KOPT-K1 (cell line): ENCODE data around the gene SMIM5.
A peak's percentile ranks its signal among the peaks of the same experiment; 100 is the strongest.

Experiments used
- H3K27ac ChIP-seq: fragments of 200-600 bp; sonication (generic); 2 replicates; pipeline ENCODE4 v1.5.1; 2016; ENCODE audit warnings: antibody characterized with exemption, mild to moderate bottlenecking, low read depth, low read length; ENCODE audit not compliant: poor library complexity, severe bottlenecking
- H3K36me3 ChIP-seq: fragments of 200-600 bp; sonication (generic); 2 replicates; pipeline ENCODE4 v1.5.1; 2017; ENCODE audit warnings: antibody characterized with exemption, mild to moderate bottlenecking, low read length, moderate library complexity; ENCODE audit not compliant: insufficient read depth
- H3K9me3 ChIP-seq: fragments of 200-600 bp; sonication (generic); 2 replicates; pipeline ENCODE4 v1.5.1; 2017; ENCODE audit warnings: antibody characterized with exemption, low read length, mild to moderate bottlenecking; ENCODE audit not compliant: insufficient read depth, poor library complexity, severe bottlenecking

Gene SMIM5

GRCh38 chr17:75673487-75673886 is 40.3 kb downstream of the SMIM5 start:
- Histone ChIP-seq H3K9me3 (no peaks in the 10 kb centered on the region), H3K27ac (no peak overlapping the region), H3K36me3 (peaks cover 90% of the 10 kb centered on the region)

GRCh38 chr17:75676461-75676860 is 43.2 kb downstream of the SMIM5 start:
- H3K9me3 ChIP-seq: no peaks in the 10 kb centered on the region
- H3K27ac ChIP-seq: no peak overlapping the region
- peaks cover 90% of the 10 kb centered on the region for H3K36me3 ChIP-seq

- Histone ChIP-seq H3K36me3 (peaks cover 81% of the 10 kb centered on the region), H3K27ac (no peak overlapping the region), H3K9me3 (no peaks in the 10 kb centered on the region)
These were observed 46.5 kb downstream of the SMIM5 start for GRCh38 chr17:75679706-75680211.

GRCh38 chr17:75680431-75680830 is 47.2 kb downstream of the SMIM5 start:
- H3K27ac ChIP-seq: no peak overlapping the region
- no peaks in the 10 kb centered on the region for H3K9me3 ChIP-seq
- H3K36me3 ChIP-seq: peaks cover 84% of the 10 kb centered on the region

- Histone ChIP-seq H3K36me3 (peaks cover 79% of the 10 kb centered on the region), H3K27ac (no peak overlapping the region), H3K9me3 (no peaks in the 10 kb centered on the region)
These were observed 48.1 kb downstream of the SMIM5 start for GRCh38 chr17:75681289-75681688.

GRCh38 chr17:75683583-75683982 is 50.3 kb downstream of the SMIM5 start:
- Histone ChIP-seq H3K36me3 (peaks cover 67% of the 10 kb centered on the region), H3K9me3 (no peaks in the 10 kb centered on the region), H3K27ac (no peak overlapping the region)

DNA sequence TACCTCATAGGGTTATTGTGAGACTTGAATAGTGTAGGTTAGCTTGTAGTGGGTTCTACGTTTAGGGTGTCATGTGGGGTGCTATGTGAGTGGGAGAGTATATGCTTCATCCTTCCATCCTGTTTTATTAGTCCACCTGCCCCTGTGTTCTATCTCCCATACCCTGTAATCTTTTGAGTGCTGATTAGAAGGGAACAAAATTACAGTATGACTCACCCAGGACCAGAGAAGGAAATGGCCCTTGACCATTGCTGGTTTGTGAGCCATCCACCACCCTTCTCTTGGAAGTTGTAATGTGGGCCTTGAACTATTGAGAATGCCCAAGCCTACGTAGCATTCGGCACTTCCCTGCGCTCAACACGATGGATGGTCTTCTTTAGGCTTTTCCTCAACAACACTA is 51.0 kb downstream of the SMIM5 start:
- Histone ChIP-seq H3K36me3 (peaks cover 60% of the 10 kb centered on the region), H3K9me3 (no peaks in the 10 kb centered on the region), H3K27ac (no peak overlapping the region)

GRCh38 chr17:75684924-75685323 is 51.7 kb downstream of the SMIM5 start:
- Histone ChIP-seq H3K9me3 (no peaks in the 10 kb centered on the region), H3K27ac (no peak overlapping the region), H3K36me3 (peaks cover 53% of the 10 kb centered on the region)

- H3K9me3 ChIP-seq: no peaks in the 10 kb centered on the region
- H3K27ac ChIP-seq: no peak overlapping the region
- peaks cover 52% of the 10 kb centered on the region for H3K36me3 ChIP-seq
These were observed 52.3 kb downstream of the SMIM5 start for GRCh38 chr17:75685499-75685898.

DNA sequence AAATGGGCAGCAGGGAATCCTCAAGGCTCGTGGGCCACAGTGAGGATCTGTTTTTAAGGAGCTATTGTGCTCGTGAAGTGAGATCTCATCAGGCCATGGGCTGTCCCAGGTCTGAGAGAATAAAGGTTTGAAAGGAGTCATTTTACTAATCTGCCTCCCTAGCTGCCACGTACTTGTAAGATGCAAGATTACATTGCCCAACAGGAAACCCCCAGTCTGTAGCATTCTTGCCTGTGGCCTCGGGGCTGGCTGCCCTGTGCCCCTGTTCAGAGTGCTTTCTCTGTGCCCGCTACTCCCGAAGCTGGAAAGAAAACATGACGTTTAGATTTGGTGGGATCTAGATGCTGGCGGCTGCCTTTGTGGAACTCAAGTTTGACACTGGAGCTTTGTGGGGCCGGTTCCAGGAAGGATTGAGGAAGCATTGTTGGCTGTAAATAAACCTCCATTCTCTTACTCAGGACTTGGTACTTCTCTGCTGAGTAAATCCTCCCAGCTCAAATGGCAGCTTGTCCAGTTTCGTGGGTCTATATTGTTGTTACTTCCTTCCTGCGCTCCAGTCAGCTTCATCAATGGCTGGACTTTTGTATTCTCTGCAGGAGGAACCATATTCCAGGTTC is 55.1 kb downstream of the SMIM5 start:
- H3K27ac ChIP-seq: peak overlapping the region; percentile 81
- peaks cover 61% of the 10 kb centered on the region for H3K36me3 ChIP-seq
- H3K9me3 ChIP-seq: no peaks in the 10 kb centered on the region

DNA sequence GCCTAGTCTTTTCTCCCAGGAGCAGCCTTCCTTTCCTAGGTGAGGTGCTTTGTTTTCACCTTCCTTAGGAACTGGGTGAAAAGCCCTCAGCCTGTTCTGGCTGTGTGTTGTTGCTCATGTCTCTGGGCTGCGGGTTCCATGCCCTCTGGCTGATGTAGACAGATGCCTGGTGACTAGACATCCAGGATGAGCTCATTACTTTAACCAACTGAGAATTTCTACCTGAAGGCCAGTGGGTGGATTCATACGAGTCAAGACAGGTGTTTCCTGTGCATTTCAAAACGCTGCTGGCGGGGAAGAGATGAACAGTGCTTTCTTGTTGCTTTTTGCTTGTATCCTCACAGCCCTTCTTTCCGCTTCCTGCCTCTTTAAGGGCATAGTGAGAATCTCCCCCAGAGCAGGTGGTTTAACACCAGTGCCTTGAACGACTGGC is 56.2 kb downstream of the SMIM5 start:
- no peaks in the 10 kb centered on the region for H3K9me3 ChIP-seq
- H3K36me3 ChIP-seq: peaks cover 62% of the 10 kb centered on the region
- peak overlapping the region; percentile 81 for H3K27ac ChIP-seq
